ENCODE results near the gene PATZ1.
"Not testable (repeated sequence)": the region's sequence is repeated elsewhere in the genome, so short reads cannot be mapped to it uniquely, and the experiment has no call there.

The PATZ1 gene

DNA sequence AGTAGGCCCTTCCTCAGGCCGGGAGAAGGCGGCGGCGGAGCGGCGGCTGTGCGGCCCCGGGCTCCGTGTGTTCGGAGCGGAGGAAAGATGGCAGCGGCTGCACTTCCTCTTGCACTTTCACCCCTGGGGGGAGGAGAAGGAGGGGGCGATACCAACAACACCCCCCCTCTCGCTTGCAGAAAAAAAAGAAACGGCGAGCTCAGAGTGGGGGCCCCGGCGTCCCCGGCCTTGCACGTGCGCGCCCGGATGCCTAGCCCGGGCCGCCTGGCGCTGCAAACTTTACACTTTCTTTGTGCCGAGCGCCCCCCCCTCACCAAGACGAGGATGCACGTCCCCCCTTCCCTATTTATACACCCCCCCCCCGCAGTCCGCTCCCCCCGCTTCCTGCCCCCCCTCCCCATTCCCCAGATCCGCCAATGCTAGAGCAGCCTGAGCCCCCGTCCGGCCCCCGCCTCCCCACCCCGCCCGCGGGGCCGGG, at the start of gene PATZ1:
TSS of gene PATZ1 (minus strand) at position 92 of the 478 bp plus-strand sequence. CDS start 744 bp downstream, outside the sequence.
- DNase-seq: peak; percentile 74

- no peak for DNase-seq
Observed at GRCh38 chr22:31394326-31394725, 48.2 kb upstream of the PATZ1 start.

GRCh38 chr22:31393893-31394292, 47.7 kb upstream of the PATZ1 start:
- no peak for DNase-seq

- DNase-seq: not testable (repeated sequence)
Observed at GRCh38 chr22:31378651-31379050, 32.5 kb upstream of the PATZ1 start.

DNA sequence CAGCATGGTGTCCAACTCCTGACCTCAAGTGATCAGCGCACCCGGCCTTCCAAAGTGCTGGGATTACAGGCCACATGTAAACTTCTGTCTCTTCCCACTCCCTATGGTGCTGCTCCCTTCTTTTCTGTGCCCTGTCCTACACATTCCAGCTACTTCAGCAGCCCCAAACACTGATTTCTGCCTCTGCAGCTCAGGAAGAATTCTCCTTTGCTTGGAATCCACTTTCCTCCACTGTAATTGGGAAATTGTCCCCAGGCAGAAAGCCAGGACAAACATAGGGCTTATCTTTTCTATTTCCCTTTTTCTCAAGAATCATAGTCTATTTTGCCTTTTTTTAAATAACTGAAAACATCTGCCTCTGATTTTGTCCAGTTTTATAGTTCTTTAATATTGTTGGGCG, 32.0 kb upstream of the PATZ1 start:
- no peak for DNase-seq

DNA sequence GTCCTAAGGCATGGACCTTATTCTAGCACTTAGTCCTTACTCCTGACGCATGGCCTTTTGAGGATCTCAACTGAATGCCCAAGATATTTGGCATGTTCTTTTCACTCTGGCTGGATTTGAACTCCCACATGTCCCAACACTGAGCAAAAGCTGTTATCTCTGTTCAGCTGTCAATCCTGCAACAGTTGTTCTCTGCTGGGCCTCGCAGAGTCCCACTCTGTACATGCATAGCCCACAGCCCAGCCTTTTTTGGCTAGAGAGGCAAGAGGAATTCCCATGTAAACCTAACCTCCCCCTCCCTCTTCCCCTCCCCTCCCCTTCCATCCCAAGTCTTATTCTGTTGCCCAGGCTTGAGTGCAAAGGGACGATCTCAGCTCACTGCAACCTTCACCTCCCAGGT, 31.5 kb upstream of the PATZ1 start:
- no peak for DNase-seq

DNA sequence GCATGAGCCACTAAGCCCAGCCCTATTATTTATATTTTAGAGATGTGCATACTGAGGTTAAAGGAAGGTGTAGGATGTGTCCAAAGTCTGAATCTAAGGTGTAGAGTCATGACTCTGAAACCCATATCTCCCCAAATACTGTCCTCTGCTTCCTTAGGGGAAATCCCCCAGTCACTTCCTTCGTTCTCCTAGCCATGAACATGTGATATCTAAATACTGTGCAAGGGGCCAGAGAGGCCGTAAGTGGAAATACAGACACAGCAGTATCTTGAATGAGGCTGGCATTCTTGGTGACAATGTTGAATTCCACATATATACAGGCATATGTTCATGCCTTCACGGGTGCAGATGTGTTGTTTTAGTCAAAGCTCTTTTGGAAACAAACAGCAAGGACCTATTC, 21.3 kb upstream of the PATZ1 start:
- no peak for DNase-seq

GRCh38 chr22:31363885-31364465, 17.8 kb upstream of the PATZ1 start:
- no peak for DNase-seq

- no peak for DNase-seq
Observed at GRCh38 chr22:31361743-31362142, 15.6 kb upstream of the PATZ1 start.

GRCh38 chr22:31360029-31360428, 13.9 kb upstream of the PATZ1 start:
- DNase-seq: no peak

DNA sequence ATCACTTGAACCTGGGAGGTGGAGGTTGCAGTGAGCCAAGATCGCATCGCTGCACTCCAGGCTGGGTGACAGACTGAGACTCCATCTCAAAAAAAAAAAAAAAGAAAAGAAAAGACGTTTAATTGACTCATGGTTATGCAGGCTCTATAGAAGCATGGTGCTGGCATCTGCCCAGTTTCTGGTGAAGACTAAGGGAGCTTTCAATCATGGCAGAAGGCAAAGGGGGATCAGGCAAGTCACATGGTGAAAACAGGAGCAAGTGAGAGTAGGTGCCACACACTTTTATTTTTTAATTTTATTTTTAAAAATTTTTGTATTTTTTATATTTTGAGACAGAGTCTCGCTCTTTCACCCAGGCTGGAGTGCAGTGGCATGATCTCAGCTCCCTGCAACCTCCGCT, 8.4 kb upstream of the PATZ1 start:
- DNase-seq: no peak

- DNase-seq: no peak
Observed at GRCh38 chr22:31350410-31350863, 4.3 kb upstream of the PATZ1 start.

- DNase-seq: no peak
Observed at GRCh38 chr22:31349960-31350359, 3.8 kb upstream of the PATZ1 start.

DNA sequence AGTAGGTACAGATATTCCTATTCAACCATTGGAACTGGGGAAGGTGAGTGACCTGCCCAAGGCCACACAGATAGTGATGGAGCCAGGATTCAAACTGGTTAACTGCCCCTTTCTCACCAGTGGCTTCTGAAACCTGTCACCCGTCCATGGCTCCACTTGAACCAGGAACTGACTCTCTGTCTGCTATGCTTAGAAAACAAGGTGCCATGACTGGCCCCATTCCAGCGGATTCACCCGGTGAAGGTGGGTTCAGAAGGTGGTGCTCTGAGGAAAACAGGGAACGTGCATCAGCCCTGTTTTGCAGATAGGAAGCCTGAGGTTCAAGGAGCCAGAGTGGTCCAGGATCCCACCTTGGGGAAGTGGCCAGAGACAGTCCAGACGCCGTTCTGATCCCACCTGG, 2.6 kb upstream of the PATZ1 start:
- no peak for DNase-seq

- not testable (repeated sequence) for DNase-seq
Observed at GRCh38 chr22:31348009-31348337, 1.8 kb upstream of the PATZ1 start.

- DNase-seq: peak; percentile 43
Observed at GRCh38 chr22:31347251-31348008, 1.3 kb upstream of the PATZ1 start.

DNA sequence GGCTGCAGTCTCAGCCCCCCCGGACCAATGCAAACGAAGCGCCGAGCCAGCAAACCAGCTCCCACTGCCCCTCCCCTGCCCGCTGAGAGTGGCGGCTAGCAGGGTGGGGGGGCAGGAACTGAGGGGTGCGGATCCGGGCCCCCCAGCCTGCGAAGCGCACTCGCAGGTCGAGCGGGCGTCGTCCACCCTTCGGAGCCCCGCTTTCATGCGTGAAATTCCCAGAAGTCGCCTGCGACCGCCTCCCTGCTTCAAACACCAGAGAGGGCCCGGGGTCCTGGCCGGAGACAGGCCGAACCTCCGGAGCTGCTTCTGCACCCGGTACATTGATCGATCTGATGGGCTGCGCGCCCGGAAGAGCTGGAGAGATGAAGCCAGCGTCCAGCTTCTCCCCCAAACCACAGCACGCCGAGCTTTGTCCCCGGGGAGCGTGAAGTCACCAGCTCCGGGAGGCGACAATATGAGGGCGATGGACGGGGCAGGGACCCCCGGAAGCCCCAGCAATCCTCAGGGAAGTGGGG, 646 bp upstream of the PATZ1 start:
- peak; percentile 68 for DNase-seq

- peak; percentile 89 for DNase-seq
Observed at GRCh38 chr22:31345331-31346254, 553 bp downstream of the PATZ1 start.

DNA sequence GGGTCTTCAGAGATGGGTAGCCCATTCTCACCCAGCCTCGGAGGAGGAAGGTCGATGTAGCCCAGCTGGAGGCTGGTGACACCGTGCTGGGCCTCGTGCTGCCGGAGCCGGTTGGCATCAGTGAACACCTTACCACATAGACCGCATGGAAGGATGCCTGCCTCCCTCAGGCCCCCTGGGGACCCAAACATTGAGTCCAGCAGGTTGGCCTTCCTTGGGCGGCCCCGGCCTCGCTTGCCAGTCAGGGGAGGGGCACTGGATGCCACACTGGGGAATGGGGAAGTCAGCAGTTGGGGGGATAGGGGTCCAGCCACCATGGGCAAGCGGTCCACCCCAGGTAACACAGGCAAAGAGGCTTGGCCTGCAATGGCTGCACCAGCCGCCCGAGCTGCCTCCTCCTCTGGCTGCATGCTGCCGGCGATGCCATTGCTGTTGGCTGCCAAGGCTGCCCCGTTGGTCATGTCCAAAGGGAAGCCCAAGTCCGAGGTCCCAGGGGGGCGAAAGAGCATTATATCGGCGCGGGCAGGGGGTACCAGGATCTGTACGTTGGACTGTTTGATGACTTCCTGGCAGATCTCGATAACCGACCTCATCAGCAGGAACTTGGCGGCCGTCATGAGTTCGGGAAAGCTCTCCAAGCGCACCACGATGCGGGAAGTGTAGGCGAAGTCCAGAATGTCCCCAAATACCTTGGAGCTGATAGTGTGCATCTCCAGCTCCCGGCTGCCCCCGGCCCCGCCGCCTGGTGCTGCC, 1.4 kb downstream of the PATZ1 start:
- no peak for DNase-seq

DNA sequence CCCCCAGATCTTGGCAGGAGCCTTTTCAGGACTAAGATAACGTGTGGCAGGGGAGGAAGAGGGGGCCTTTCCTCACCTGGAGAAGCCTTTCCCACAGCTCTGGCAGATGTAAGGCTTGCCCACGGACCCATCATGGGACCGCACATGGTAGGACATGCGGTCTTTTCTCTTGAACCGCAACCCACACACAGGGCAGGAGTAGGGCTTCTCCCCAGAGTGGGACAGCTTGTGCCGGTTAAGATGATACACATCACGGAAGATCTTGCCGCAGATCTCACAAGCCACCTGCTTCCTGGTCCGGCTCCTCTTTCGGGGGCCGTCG, 1.9 kb downstream of the PATZ1 start:
- DNase-seq: no peak

DNA sequence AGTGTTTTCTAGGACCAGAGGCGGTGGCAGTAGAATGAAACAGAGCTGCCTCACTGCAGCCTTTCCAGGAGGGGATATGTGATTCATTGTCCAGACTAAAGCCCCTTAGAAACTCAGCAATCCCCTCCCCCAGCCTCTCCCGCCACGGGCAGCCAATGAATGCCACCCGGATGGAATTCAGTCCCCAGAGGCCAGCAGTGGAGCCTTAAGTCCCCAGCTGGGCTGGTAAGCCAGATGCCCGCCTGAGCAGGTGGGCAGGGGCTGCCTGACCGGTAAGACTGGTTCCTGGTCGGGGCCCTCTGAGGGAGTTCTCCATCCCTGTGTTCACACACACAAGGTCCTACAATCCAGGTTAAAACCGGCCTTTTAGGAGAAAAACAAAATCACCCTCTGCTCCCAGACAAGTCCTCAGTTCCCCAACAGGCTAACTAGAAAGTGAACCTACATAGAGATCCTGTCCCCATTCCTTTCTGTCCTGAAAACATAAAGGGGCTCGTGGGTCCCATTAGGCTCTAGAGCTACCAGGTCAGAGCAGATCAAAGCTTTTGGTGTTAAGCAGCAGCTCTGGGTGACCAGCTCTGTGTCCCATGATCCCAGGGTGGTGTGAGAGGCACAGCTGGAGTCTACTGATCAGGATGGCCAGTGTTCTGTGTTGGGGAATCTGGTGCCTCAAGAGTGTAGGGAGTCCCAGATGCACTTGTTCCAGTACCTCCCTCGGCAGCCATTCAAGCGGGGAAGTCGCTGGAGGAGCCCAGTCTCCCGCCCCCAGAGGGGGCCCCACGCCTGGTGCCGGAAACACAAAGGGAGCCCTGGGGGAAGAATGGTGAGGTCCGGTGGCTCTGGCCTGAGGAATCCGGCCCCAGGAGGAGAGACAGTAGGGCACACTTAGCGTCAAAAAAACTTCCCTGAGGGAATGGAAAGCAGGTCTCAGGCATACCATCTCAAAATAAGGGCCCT, 2.6 kb downstream of the PATZ1 start:
- peak; percentile 85 for DNase-seq

Data from NCI-H510A (cell line).